Ammon's horn (tissue), 1 donor: ENCODE results near the gene WNT7B.

Experiments
- DNase-seq: peaks from one replicate; pipeline ENCODE4 v3.0.0-alpha.2; 2016; ENCODE audit warnings: low spot score

WNT7B gene

GRCh38 chr22:45906946-45907345 lies 70.0 kb downstream of the WNT7B start:
- no peak for DNase-seq

GRCh38 chr22:45905924-45906865 lies 70.8 kb downstream of the WNT7B start:
- no peak for DNase-seq

GRCh38 chr22:45905326-45905923 lies 71.5 kb downstream of the WNT7B start:
- DNase-seq: no peak

- DNase-seq: no peak
Measured at GRCh38 chr22:45904236-45904635, 72.7 kb downstream of the WNT7B start.

GRCh38 chr22:45903355-45904135 lies 73.4 kb downstream of the WNT7B start:
- DNase-seq: no peak

GRCh38 chr22:45897736-45898135 lies 79.2 kb downstream of the WNT7B start:
- DNase-seq: no peak

- DNase-seq: no peak
Measured at GRCh38 chr22:45896964-45897538, 79.9 kb downstream of the WNT7B start.

GRCh38 chr22:45896153-45896951 lies 80.6 kb downstream of the WNT7B start:
- DNase-seq: no peak

GRCh38 chr22:45895436-45896152 lies 81.4 kb downstream of the WNT7B start:
- no peak for DNase-seq

- no peak for DNase-seq
Measured at GRCh38 chr22:45893516-45893915, 83.4 kb downstream of the WNT7B start.

- DNase-seq: no peak
Measured at GRCh38 chr22:45892681-45893461, 84.1 kb downstream of the WNT7B start.

- no peak for DNase-seq
Measured at GRCh38 chr22:45891996-45892621, 84.9 kb downstream of the WNT7B start.

- DNase-seq: no peak
Measured at GRCh38 chr22:45891471-45891995, 85.4 kb downstream of the WNT7B start.

- no peak for DNase-seq
Measured at GRCh38 chr22:45891021-45891421, 85.9 kb downstream of the WNT7B start.

- no peak for DNase-seq
Measured at GRCh38 chr22:45890351-45890635, 86.7 kb downstream of the WNT7B start.

- no peak for DNase-seq
Measured at GRCh38 chr22:45889539-45890350, 87.2 kb downstream of the WNT7B start.

- DNase-seq: no peak
Measured at GRCh38 chr22:45889093-45889538, 87.8 kb downstream of the WNT7B start.
